Mesodermal cell (in vitro differentiated cells): Measurements from ENCODE around the gene CASZ1.

Experiments used
- H3K27ac ChIP-seq: 2 replicates; pipeline ENCODE4 v1.7.0; 2013; ENCODE audit warnings: mild to moderate bottlenecking, low read depth, low read length, moderate library complexity; ENCODE audit not compliant: severe bottlenecking
- H3K36me3 ChIP-seq: 2 replicates; pipeline ENCODE4 v1.7.1; 2013; ENCODE audit warnings: mild to moderate bottlenecking, low read length, moderate library complexity; ENCODE audit not compliant: control insufficient read depth, insufficient read depth
- H3K4me1 ChIP-seq: one replicate; pipeline ENCODE4 v1.7.1; 2013; ENCODE audit warnings: mild to moderate bottlenecking, low read length; ENCODE audit not compliant: insufficient read depth, control insufficient read depth, poor library complexity, severe bottlenecking
- H3K4me3 ChIP-seq: 2 replicates; pipeline ENCODE4 v1.7.0; 2013; ENCODE audit warnings: low read length, control low read depth, mild to moderate bottlenecking; ENCODE audit not compliant: insufficient read depth, poor library complexity, severe bottlenecking; ENCODE audit errors: extremely low read depth
- H3K9me3 ChIP-seq: 2 replicates; pipeline ENCODE4 v1.7.1; 2013; ENCODE audit warnings: mild to moderate bottlenecking, low read length, moderate library complexity; ENCODE audit not compliant: control insufficient read depth
- WGBS, 2 experiments: methylation state at CpG; one replicate each; pipeline ENCODE4 v1.1.5; 2013; ENCODE audit warnings: missing lambda C conversion rate in 2 of 2; ENCODE audit not compliant: insufficient coverage in 2 of 2; 5-methylcytosine and 5-hydroxymethylcytosine counted together

Gene CASZ1

GRCh38 chr1:10644307-10645128 lies 151.9 kb downstream of the CASZ1 start:
- no peaks in the 10 kb centered on the region for H3K4me1 ChIP-seq
- no peak overlapping the region for H3K27ac ChIP-seq
- H3K4me3 ChIP-seq: no peak overlapping the region
- H3K36me3 ChIP-seq: no peaks in the 10 kb centered on the region
- WGBS, 2 experiments: 96% methylated on average over 24 to 30 of the region's 32 CpGs
- H3K9me3 ChIP-seq: no peaks in the 10 kb centered on the region

- Histone ChIP-seq H3K4me3 (no peak overlapping the region), H3K36me3 (no peaks in the 10 kb centered on the region), H3K4me1 (no peaks in the 10 kb centered on the region), H3K9me3 (no peaks in the 10 kb centered on the region), H3K27ac (no peak overlapping the region)
- WGBS, 2 experiments: 88 to 94% methylated on average over 13 to 16 of the region's 17 CpGs
Measured at GRCh38 chr1:10643607-10644306, 152.7 kb downstream of the CASZ1 start.

GRCh38 chr1:10642403-10643080 lies 153.9 kb downstream of the CASZ1 start:
- no peak overlapping the region for H3K4me3 ChIP-seq
- no peaks in the 10 kb centered on the region for H3K4me1 ChIP-seq
- H3K27ac ChIP-seq: no peak overlapping the region
- H3K9me3 ChIP-seq: no peaks in the 10 kb centered on the region
- 91 to 95% methylated on average over 23 to 26 of the region's 31 CpGs for WGBS, 2 experiments
- H3K36me3 ChIP-seq: no peaks in the 10 kb centered on the region

- no peaks in the 10 kb centered on the region for H3K36me3 ChIP-seq
- no peaks in the 10 kb centered on the region for H3K9me3 ChIP-seq
- H3K4me3 ChIP-seq: no peak overlapping the region
- 61 to 84% methylated on average over 4 to 11 of the region's 24 CpGs for WGBS, 2 experiments
- H3K4me1 ChIP-seq: no peaks in the 10 kb centered on the region
- no peak overlapping the region for H3K27ac ChIP-seq
Measured at GRCh38 chr1:10641976-10642375, 154.5 kb downstream of the CASZ1 start.

GRCh38 chr1:10640843-10641553 lies 155.4 kb downstream of the CASZ1 start:
- H3K4me1 ChIP-seq: no peaks in the 10 kb centered on the region
- WGBS, 2 experiments: 91 to 92% methylated on average over 12 to 15 of the region's 16 CpGs
- no peak overlapping the region for H3K4me3 ChIP-seq
- no peaks in the 10 kb centered on the region for H3K9me3 ChIP-seq
- no peaks in the 10 kb centered on the region for H3K36me3 ChIP-seq
- H3K27ac ChIP-seq: no peak overlapping the region

- WGBS, 2 experiments: 84 to 92% methylated on average over 39 to 41 of the region's 45 CpGs
- Histone ChIP-seq H3K27ac (no peak overlapping the region), H3K9me3 (no peaks in the 10 kb centered on the region), H3K36me3 (no peaks in the 10 kb centered on the region), H3K4me3 (no peak overlapping the region), H3K4me1 (no peaks in the 10 kb centered on the region)
Measured at GRCh38 chr1:10639775-10640578, 156.5 kb downstream of the CASZ1 start.

- Histone ChIP-seq H3K9me3 (no peaks in the 10 kb centered on the region), H3K4me3 (peak overlapping the region; percentile 14), H3K4me1 (no peaks in the 10 kb centered on the region), H3K36me3 (no peaks in the 10 kb centered on the region), H3K27ac (no peak overlapping the region)
- 21 to 23% methylated on average over 94 to 101 of the region's 108 CpGs for WGBS, 2 experiments
Measured at GRCh38 chr1:10639011-10639774, 157.3 kb downstream of the CASZ1 start.

GRCh38 chr1:10638559-10639005 lies 157.9 kb downstream of the CASZ1 start:
- peak overlapping the region; percentile 36 for H3K4me3 ChIP-seq

GRCh38 chr1:10637834-10638558 lies 158.4 kb downstream of the CASZ1 start:
- no peaks in the 10 kb centered on the region for H3K9me3 ChIP-seq
- no peaks in the 10 kb centered on the region for H3K36me3 ChIP-seq
- H3K4me1 ChIP-seq: no peaks in the 10 kb centered on the region
- no peak overlapping the region for H3K27ac ChIP-seq
- H3K4me3 ChIP-seq: peak overlapping the region; percentile 36
- 51 to 54% methylated on average over 17 to 20 of the region's 29 CpGs for WGBS, 2 experiments

More at GRCh38 chr1:10638559-10639005, 157.9 kb downstream of the CASZ1 start:
- no peaks in the 10 kb centered on the region for H3K36me3 ChIP-seq
- 8 to 12% methylated on average over 48 to 53 of the region's 57 CpGs for WGBS, 2 experiments
- H3K9me3 ChIP-seq: no peaks in the 10 kb centered on the region
- no peaks in the 10 kb centered on the region for H3K4me1 ChIP-seq
- no peak overlapping the region for H3K27ac ChIP-seq
